HEK293T (cell line): ENCODE measurements around the gene FAM124B.

ENCODE experiments used
- CTBP1 ChIP-seq: fragments of 450-650 bp; IDR thresholded peaks from 2 replicates; pipeline ENCODE4 v1.6.1; 2016; ENCODE audit warnings: borderline replicate concordance
- LEF1 ChIP-seq: fragments of 450-650 bp; IDR thresholded peaks from 2 replicates; pipeline ENCODE4 v1.6.1; 2017; ENCODE audit warnings: mild to moderate bottlenecking, borderline replicate concordance
- TF ChIP-seq, protein P1 (sequence below): fragments of 450-650 bp; IDR thresholded peaks from 2 replicates; pipeline ENCODE4 v1.6.1; 2016

DNA sequence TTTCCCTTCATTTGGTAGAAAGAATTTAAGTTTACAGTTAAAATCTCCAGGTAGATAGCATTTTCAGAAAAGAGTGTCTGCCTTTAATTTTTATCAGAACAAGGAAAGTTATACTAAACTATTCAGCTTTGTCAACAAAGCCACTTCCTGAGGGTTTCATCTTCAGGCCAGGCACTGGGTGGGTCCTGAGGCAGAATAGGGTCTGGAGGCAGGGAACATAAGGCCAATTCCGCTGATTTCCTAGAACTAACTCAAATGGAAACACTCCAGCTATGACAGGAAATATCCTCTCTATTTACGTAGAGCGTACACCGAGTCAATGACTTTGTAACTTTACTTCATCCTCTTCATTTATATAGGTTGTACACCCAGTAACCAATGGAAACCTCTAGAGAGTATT is 32.7 kb upstream of the FAM124B start:
- TF ChIP-seq LEF1 (no peak), CTBP1 (no peak)
- TF ChIP-seq, protein P1, sequence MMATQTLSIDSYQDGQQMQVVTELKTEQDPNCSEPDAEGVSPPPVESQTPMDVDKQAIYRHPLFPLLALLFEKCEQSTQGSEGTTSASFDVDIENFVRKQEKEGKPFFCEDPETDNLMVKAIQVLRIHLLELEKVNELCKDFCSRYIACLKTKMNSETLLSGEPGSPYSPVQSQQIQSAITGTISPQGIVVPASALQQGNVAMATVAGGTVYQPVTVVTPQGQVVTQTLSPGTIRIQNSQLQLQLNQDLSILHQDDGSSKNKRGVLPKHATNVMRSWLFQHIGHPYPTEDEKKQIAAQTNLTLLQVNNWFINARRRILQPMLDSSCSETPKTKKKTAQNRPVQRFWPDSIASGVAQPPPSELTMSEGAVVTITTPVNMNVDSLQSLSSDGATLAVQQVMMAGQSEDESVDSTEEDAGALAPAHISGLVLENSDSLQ = no peak
